GM21717 (cell line): ENCODE measurements around the gene CDK7.
"Not testable (repeated sequence)": the region's sequence is repeated elsewhere in the genome, so short reads cannot be mapped to it uniquely, and the experiment has no call there.

Source experiments
- ATAC-seq: cut with Tn5 transposase; IDR thresholded peaks from one replicate; pipeline ENCODE4 v1.9.1; 2021; ENCODE audit warnings: mild to moderate bottlenecking, moderate library complexity; ENCODE audit not compliant: unreplicated experiment

Gene CDK7

DNA sequence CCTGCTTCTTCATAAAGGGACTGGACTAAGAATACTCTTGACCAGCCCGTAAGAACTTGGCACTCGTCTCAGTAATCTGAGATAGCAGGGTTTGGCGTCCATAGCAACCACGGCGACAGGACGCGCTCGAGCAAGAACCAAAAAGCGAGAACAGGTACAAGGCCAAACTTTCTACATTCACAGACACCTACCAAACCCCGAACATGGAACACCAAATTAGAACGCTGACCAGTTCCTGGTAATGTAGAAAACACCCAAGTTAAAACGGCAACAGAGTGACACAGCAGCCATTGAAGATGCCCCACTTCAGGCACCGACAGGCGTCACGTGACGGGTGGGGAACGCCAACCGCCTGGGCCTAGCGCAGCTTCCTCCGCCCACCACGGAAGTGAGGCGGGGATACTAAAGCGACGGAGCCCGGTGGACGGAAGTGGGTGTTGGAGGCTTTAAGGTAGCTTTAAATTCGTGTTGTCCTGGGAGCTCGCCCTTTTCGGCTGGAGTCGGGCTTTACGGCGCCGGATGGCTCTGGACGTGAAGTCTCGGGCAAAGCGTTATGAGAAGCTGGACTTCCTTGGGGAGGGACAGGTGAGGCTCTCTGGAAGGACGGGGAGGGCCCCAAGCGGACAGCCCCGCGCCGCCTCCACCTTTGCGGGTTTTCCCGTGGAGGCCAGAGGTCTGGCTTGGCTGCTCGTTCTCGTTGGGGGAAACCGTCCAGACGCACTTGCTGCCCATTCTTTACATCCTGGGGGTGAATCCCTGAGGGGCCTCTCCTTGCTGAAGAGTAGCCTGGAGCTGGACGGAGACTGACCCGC, at the start of gene CDK7:
Gene CDK7, plus strand, starts transcription at position 430 of the 812 bp plus-strand sequence. Its CDS starts 90 bp downstream, at position 520.
- peak; percentile 98 for ATAC-seq

DNA sequence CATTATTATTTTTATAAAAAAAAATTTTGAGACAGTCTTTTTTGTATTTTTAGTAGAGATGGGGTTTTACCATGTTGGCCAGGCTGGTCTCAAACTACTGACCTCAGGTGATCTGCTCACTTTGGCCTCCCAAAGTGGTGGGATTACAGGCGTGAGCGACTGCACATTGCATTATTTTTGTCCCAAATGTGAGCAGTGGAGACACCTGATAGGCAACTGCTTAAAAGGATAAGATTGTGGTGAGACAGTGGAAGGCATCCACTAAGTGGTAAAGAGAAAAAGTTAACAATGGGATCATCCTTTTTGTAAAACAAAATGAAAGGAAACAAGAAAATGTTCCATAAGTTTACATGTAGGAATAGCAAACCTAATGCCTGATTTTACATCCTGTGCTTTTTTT, 47.3 kb upstream of the CDK7 start:
- no peak for ATAC-seq

DNA sequence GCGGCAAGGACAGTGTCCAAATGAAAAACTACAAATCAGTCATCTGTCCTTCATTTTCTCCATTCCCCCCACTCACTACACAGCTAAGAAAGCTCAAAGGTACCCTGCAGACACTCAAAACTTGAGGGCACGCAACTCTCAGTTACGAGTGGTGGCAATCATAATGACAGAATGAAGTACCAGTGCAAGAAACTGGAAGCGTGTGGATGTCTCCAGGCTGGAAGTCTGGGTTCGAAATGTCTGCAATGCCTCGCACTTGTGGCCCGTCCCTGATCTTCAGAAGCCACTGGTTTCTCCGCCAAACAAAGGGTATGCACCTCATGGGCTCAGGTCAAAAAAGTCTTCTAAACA, 45.9 kb upstream of the CDK7 start:
- ATAC-seq: no peak

DNA sequence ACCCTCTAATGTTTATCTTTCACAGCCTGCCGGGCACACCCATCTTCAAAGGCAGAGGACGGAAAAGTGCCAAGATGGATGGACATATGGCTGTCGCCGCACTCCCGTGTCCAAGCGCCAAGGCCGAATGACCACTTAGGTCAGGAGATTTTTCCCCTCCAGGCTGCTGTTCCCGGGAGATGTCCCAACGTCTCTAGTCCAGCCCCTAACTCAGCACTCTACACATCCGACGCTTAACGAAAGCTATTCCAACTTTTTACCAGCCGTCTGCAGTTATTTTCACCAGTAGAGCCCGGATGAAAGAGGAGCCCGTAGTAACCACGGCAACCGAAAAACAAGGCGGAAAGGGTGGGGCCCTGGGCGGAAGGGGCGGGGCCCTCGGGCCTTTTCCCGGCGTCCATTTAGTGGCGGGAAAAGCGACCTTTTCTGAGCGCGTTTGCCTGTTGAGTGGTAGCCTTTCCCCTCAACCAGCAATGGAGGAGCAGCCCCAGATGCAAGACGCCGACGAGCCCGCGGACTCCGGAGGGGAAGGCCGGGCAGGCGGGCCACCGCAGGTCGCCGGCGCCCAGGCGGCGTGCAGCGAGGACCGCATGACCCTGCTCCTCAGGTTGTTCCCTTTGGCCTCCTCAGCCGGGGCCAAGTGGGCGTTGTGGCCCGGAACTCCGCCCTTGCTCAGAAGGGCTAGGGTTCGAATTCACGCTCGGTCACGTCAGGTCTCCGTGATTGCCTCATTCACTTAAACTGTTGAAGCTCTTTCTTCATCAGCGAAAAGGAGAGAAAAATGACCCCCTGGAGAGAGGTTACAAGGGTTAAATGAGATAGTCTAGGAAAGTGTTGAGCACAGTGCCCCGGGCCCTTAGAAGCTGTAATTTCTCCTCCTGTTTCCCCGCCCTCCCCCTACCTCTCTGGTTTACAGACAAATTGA, 45.3 kb upstream of the CDK7 start, which contains the start of gene CENPH:
Gene CENPH, plus strand, starts transcription at position 422 of the 925 bp plus-strand sequence. Its CDS starts 52 bp downstream, at position 474.
- peak; percentile 97 for ATAC-seq

DNA sequence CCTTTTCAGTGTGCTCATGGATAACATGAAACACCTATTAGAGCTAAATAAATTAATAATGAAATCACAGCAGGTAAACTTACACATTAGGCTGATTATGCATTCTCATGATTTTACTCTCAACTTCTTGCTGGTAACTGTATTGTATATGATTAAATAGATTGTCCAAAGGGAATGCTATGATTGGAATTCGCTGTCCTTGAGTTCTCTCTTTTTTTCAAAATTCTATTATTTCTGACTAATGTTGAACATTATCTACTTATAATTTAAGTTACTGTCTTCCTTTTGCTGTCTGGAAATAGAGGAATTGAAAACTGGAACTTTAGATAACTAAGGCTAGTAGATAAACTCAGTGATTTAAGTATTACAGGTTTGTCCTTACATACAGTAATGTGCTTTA, 32.2 kb upstream of the CDK7 start:
- no peak for ATAC-seq

DNA sequence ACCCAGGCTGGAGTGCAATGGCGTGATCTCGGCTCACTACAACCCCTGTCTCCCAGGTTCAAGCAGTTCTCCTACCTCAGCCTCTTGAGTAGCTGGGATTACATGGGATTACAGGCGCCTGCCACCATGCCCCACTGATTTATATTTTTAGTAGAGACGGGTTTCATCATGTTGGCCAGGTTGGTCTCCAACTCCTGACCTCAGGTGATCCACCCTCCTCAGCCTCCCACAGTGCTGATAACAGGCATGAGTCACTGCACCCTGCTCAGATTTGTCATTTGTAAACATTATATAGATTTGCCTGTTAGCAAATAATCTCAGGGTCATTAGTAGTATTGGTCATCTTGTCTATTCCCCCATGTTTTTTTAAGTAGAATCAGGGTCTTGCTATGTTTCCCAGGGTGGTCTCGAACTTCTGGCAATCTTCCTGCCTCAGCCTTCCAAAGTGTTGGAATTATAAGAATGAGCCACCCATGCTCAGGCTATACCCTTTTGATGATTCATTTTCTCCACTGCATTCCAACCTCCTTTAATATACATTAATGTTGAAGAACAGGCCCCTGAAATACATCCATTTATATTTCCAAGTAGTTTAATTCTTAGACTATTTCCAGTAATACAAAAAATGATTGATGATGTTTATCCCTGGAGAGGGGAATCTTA, 28.0 kb upstream of the CDK7 start:
- ATAC-seq: no peak

DNA sequence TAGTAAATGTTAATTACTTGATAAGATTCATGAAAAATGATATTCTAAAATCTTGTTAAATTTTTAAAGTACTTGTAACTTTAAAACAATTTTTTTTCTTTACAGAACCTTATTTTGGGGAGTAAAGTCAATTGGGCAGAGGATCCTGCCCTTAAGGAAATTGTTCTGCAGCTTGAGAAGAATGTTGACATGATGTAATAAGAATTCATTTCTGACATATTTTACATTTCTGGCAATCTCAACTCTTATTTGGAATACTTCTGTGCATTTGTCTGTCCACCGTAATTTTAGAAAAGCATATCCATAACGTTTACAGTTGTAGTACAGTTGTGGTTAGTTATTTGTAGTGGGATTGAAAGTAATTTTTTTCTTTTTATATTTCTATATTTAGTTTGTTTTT, 25.1 kb upstream of the CDK7 start:
- ATAC-seq: no peak

DNA sequence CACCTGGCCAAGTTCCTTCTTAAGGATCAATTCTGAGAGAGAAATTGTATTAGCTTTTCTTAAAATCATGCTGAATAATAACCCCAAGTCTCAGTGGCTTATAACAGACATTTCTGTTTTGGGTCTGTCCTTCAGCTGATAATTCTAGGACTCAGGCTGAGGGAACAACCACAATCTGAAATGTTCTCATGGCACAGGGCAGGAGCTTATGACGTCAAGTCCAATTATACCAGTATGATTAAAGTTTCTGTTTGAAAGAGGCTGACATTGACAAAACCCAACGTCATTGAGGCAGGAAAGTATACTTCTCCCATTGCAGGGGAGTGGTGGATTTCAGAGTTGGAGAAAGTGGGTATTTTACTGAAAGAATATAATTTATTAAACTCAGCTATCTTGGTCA, 23.5 kb upstream of the CDK7 start:
- no peak for ATAC-seq

DNA sequence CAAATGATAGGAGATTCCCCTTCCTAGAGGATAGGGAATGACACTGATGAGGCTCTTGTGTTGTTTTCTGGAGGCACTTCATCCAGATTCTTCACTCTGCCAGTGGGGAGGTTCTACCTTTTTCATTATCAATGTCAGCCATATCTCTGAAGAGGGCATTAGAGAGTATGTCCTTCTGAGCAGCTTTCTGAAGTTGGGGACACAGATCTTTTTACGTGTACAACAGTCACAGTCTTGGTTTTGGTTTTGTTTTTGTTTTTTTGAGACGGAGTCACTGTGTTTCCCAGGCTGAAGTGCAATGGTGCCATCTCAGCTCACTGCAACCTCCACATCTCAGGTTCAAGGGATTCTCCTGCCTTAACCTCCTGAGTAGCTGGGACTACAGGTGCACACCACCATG, 22.7 kb upstream of the CDK7 start:
- ATAC-seq: no peak

DNA sequence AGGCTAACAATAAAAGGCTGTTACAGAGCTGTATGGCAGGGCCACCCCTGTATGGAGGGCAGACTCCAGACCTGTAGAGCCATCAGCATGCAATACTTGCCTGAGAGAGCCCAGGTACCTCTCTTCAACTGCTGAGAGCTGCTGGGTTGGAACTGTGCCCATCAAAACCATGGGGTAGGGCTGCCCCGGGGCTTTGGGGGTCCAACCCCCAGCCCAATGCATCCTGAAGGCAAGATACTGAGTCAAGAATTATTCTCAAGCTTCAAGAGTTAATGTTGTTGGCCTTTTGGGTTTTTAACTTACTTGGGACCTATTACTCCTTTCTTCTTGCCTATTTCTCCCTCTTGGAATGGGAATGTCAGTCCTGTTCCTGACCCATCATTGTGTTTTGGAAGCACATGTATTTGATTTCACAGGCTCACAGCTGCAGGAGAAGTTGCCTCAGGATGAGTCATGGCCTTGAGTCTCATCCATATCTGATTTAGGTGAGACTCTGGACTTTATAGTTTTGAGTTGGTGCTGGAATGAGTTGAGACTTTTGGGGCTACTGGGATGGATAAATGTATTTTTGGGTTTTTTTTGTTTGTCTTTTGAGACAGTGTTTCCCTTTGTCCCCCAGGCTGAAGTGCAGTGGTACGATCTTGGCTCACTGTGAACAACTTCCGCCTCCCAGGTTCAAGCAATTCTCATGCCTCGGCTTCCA, 21.0 kb upstream of the CDK7 start:
- ATAC-seq: no peak

DNA sequence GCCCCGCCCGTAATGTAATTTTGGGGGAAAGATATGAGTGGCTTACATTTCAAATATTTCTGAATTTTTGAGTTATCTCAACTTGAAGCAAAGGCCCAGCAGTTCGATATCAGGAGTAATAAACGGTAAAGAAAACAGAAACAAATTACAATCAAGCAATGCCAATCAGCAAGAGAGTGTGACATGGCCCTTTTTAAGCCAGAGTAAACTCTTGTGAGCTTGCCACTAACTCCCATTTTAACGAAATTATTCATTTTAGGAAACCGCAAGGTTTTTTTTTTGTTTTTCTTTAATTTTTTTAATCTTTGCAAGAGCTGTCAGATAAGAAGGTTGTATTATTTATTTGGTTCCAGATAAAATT, 17.6 kb upstream of the CDK7 start:
- no peak for ATAC-seq

DNA sequence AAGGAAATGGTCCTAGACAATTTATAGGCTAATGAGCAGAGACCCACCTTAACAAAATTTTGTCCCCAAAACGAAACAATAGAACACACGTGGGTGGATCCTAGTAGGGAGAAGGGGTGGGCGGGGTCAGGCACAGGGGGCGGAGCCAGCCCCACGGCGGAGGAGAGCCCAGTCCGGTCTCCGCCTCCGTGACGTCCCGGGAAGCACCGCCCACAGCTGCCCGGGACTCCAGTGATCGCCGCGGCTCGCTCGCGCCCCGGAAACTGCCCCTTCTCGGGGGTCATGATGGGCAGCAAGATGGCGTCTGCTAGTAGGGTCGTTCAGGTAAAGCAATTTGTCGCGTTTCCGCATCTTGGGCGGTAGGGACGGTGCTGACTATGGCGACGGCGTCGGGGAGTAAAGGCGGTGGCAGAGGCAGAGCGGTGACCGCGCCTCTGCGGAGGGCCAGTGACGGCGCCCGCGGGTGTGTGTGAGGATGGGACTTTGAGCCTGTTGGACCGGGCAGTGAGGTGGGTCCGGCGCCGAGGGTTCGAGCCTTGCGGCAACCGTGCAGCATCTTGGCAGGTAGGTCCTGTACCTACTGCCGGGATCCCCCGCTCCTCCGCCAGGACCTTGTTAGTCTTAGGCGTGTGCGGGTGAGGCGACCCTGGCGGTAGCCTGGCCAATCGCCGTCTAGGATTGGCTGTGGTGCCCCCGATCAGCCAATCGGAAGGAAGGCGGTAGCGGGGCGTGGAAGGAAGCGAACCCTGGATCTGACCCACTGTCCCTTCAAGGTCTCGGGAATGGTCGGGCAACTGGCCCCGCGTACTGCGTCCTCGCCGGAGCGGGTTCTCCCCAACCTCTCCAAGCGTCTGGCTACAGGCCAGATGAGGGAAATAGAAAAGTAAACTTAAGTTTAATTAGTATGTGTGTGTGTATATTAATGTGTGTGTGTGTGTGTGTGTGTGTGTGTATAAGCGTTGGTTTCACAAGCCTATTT, 16.8 kb upstream of the CDK7 start:
- peak; percentile 91 for ATAC-seq

DNA sequence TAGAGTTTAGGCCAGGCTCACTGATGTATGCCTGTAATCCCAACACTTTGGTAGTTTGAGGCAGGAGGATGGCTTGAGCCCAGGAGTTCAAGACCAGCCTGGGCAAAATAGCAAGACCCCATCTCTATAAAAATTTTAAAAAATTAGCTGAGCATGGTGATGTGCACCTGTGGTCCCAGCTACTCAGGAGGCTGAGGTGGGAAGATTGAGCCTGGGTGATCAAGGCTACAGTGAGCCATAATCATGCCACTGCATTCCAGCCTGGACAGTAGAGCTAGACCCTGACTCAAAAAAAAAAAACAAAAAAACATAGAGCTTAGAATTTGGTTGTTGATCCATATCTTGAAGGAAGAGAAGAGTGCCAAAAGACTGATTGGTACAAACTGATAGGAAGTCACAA, 14.7 kb upstream of the CDK7 start:
- ATAC-seq: no peak

DNA sequence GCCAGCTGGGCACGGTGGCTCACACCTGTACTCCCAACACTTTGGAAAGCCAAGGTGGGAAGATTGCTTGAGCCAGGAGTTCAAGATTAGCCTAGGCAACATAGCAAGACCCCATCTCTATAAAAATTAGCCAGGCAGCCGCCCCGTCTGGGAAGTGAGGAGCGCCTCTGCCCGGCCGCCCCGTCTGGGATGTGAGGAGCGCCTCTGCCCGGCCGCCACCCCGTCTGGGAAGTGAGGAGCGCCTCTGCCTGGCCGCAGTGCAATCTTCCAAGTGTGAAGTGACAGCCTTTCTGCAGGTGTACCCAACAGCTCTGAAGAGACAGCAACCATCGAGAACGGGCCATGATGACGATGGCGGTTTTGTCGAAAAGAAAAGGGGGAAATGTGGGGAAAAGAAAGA, 14.3 kb upstream of the CDK7 start:
- not testable (repeated sequence) for ATAC-seq

DNA sequence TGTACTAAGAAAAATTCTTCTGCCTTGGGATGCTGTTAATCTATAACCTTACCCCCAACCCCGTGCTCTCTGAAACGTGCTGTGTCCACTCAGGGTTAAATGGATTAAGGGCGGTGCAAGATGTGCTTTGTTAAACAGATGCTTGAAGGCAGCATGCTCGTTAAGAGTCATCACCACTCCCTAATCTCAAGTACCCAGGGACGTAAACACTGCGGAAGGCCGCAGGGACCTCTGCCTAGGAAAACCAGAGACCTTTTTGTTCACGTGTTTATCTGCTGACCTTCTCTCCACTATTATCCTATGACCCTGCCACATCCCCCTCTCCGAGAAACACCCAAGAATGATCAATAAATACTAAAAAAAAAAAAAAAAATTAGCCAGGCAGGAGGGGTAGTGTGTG, 13.9 kb upstream of the CDK7 start:
- not testable (repeated sequence) for ATAC-seq

DNA sequence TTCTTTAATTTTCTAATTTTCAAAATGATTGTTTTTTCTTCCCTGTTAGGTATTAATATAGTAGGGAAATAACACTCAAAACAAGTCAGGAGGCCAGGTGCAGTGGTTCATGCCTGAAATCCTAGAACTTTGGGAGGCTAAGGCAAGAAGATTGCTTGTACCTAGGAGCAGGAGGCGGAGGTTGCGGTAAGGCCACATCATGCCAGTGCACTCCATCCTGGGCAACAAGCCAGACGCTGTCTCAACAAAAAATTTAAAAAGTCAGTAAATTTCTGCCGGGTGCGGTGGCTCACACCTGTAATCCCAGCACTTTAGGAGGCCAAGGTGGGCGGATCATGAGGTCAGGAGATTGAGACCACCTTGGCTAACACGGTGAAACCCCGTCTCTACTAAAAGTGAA, 10.2 kb upstream of the CDK7 start:
- no peak for ATAC-seq

DNA sequence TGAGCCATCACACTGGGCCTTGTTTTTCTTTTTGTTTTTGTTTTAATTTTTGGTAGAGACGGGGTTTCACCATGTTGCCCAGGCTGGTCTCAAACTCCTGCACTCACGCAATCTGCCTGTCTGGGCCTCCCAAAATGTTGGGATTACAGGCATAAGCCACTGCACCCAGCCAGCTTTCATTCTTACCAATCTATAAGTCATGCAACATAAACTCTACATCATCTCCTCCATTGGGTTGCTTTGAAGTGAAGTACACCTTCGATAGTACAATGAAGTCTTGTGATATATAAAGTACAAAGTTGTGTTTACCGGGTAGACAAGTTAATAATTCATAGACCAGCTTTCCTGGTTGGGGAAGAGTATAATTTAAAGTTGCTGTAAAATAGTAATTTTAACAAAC, 8.8 kb upstream of the CDK7 start:
- no peak for ATAC-seq

DNA sequence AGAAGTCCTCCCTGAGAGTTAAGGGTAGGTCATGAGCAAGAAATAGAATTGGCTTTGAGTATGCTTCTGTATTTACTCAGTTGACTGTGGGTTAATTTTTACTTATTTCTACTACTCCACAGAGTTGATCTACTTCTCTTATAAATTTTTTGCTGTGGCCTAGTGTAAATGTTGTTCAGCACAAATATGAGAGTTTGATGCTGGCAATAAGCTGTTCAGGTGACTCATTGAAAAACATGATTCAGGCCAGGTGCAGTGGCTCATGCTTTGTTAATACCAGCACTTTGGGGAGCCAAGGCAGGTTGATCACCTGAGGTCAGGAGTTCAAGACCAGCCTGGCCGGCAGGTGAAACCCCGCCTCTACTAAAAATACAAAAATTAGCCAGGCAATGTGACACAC, 4.5 kb upstream of the CDK7 start:
- ATAC-seq: no peak

DNA sequence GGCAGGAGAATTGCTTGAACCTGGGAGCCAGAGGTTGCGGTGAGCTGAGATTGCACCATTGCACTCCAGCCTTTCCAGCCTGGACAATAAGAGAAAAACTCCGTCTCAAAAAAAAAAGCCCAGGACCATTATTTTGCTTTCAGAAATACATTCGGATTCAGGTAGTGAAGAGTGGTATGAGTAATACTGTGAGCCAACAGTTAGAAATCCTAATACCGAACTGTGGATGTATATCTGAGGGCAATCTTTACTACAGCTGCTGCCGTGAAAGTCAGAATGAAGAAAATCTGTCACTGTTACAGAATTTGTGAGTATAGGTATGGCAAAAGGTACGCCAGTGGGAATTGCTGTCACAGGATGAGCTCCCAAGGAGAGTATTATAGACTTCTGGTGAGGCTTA, 3.4 kb upstream of the CDK7 start:
- no peak for ATAC-seq

DNA sequence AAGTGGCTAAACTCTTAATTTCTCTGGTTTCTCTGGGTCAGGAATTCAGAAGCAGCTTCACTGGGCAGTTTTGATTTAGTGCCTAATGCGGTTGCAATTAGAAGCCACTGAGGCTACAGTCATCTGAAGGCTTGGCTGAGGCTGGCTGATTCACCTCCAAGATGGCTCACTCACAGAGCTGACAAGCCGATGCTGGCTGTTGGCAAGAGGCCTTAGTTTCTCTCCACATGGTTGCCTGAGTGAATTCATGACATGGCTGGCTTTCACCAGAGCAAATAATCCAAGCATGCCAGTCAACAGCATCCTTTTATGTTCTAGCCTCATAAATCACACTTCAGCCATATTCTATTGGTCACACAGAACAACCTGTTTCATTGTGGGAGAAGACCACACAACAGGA, 2.8 kb upstream of the CDK7 start:
- no peak for ATAC-seq
